ENCODE measurements around the gene MYO6.
"Not testable (repeated sequence)": the region's sequence is repeated elsewhere in the genome, so short reads cannot be mapped to it uniquely, and the experiment has no call there.

Gene MYO6

GRCh38 chr6:75748743-75749538 lies at the start of gene MYO6:
MYO6 (plus strand) TSS chr6:75749239; CDS start chr6:75817548, 68,309 bp downstream.
- DNase-seq, result peak; percentile 89

GRCh38 chr6:75708334-75708733 lies 40.7 kb upstream of the MYO6 start:
- not testable (repeated sequence) for DNase-seq

GRCh38 chr6:75711173-75711572 lies 37.9 kb upstream of the MYO6 start:
- DNase-seq, result no peak

DNA sequence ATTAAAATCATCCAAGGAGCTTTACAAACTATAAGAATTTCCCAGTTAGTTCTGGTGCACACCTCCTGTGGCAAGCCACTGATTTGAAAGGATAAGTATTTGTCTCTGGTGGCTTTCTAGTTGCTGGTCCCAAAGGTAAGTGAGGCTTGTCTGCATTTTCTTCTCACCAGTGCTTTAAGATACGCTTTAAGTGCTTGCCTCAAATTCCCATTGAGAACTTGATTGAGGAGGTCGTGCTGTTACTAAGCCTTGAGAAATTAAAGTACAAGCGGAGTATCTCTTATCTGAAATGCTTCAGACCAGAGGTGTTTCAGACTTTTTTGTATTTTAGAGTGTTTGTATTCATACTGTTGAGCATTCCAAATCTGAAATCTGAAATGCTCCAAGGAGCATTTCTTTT lies 29.9 kb upstream of the MYO6 start:
- DNase-seq, result no peak

DNA sequence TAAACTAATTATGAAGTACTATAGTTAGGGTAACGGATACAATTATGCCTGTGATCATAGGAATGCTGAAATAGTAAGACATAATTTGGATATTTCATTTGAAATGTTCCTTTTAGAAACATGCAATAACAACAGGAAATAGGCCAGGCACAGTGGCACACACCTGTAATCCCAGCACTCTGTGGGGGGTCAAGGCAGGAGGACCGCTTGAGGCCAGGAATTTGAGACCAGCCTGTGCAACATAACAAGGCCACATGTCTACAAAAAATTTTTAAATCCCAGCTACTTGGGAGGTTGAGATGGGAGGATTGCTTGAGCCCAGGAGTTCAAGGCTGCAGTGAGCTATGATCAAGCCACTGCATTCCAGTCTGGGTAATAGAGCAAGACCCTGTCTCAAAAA lies 25.7 kb upstream of the MYO6 start:
- no peak for DNase-seq

- DNase-seq, result no peak
Observed at GRCh38 chr6:75727206-75727605, 21.8 kb upstream of the MYO6 start.

GRCh38 chr6:75731029-75731428 lies 18.0 kb upstream of the MYO6 start:
- DNase-seq, result not testable (repeated sequence)

- DNase-seq, result no peak
Observed at GRCh38 chr6:75735491-75736186, 13.4 kb upstream of the MYO6 start.

- DNase-seq, result no peak
Observed at GRCh38 chr6:75743971-75744370, 5.1 kb upstream of the MYO6 start.

DNA sequence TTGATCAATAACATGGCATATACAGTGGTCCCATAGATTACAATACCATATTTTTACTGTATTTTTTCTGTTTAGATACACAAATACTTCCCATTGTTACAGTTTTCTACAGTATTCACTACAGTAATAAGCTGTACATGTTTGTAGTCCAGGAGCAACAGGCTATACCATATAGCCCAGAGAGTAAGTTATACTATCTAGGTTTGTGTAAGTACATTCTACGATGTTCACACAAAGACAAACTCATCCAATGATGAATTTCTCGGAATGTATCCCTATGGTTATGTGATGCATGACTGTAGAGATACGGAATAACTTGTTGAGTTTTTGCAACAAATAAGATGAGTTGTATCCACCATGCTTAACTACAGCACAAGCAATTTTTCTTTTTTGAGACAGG lies 3.6 kb upstream of the MYO6 start:
- DNase-seq, result no peak

- DNase-seq, result peak; percentile 27
Observed at GRCh38 chr6:75746221-75746620, 2.8 kb upstream of the MYO6 start.

- DNase-seq, result no peak
Observed at GRCh38 chr6:75747152-75747992, 1.7 kb upstream of the MYO6 start.

- DNase-seq, result no peak
Observed at GRCh38 chr6:75748003-75748742, 866 bp upstream of the MYO6 start.

DNA sequence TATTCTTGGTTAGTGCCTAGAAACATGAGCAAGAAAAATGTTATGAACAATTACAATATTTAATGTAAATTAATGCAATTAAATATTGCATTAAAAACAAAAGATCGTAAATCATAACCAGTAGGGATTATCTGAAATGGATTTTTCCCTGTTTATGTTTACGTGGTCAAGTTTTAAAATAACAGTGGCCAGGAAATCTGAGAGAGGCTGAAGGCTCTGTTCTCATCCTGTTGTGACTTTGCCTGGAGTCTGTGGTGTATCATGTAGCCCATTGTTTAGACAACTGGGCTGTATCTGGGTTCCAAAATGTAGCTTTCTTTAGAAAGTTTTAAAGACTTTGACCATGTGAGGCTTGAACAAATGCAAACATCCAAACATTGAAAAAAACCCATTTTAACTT lies 2.4 kb downstream of the MYO6 start:
- DNase-seq, result no peak

DNA sequence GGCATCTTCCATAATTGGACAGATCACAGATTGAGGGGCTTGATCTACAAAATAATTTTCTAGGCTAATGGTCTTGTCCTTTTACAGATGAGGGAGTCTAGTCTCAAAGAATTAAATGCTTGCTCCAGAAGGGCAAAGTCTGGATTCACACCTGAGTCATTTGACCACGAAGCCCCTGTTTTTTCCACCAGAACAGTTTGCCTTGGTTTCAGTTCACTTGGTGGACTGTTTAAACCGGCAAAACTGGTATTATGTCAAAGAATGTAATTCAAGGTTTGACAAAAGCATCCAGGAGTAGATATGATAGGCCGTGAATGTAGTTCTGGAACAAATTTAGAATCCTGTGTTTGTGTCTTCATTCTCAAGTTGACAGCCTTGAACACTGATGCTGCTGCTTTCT lies 3.3 kb downstream of the MYO6 start:
- no peak for DNase-seq

DNA sequence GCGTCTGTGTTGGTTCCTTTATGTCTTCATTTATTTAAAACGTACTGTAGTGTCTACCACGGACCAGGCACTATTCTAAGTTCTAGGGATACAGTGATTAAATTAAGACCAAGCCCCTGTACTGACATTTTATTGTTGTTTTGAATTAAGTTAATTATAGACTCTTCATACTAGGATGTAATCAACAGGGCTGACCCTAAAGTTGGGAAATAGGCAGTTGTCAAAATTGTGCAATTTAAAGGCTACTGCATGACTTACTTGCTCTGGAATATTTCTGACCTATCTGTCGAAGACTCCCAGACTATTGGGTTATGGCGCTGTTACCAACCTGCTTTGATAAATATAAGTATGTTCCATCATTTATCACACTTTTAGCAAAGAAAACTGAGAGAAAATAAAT lies 6.7 kb downstream of the MYO6 start:
- no peak for DNase-seq

- DNase-seq, result no peak
Observed at GRCh38 chr6:75757295-75757694, 8.3 kb downstream of the MYO6 start.

- no peak for DNase-seq
Observed at GRCh38 chr6:75758061-75758460, 9.0 kb downstream of the MYO6 start.

- DNase-seq, result no peak
Observed at GRCh38 chr6:75759207-75759606, 10.2 kb downstream of the MYO6 start.

- DNase-seq, result no peak
Observed at GRCh38 chr6:75760320-75760719, 11.3 kb downstream of the MYO6 start.

DNA sequence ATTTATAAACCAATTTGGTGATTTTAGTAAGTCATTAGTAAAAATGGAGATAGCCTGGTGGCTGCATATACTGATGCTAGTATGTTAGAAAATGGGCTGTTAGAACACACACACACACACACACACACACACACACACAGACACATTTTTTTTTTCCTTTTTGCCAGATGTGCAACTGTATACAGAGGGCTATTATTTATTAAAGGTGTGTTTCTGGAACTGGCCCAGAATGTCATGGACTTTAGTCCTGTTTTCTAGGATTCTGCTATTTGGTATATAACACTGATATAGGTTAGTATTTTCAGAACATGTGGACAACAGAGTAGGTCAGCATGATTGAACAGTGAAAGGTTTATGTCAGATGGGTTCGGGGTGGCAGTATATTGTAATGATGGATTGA lies 12.4 kb downstream of the MYO6 start:
- no peak for DNase-seq

DNA sequence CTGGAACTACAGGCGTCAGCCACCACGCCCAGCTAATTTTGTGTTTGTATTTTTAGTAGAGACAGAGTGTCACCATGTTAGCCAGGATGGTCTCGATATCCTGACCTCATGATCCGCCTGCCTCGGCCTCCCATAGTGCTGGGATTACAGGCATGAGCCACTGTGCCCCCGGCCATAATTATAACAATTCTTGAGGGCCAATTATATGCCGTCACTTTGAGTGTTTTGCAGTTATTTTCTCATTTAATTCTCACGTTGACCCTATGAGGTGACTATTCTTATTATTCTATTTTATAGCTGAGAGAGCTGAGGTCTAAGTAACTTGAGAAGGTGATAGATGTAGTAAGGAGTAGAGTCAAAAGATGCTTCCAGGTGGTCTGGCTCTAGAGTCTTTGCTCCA lies 13.0 kb downstream of the MYO6 start:
- no peak for DNase-seq

DNA sequence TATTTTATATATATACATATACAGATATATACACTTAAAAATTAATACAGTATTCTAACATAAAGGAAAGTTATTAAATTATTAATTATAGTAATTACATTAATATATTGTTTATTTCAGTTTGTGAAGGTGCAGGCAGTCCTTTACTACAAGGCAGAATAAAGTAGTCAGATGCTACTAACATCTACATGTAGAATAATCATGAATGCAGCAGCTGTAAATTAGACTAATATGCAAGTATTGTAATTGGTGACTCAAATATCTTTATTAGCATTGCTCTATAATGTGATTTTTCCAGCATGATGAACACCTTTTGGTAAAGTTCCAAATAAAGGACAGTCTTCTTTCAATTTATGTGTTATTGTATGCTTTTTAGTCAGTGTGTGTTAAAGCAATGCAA lies 17.3 kb downstream of the MYO6 start:
- no peak for DNase-seq

All from NCI-H146 (cell line).